ENCODE data around the gene GSTO2. TPM values are rescaled to one million over a fixed set of nuclear protein-coding genes. Genes with fewer than 3 reads are reported as not detected.

The GSTO2 gene
- total RNA-seq, 1 experiment from 2014 or later = 0.13 TPM

GRCh38 chr10:104300002-104300735 is 31.2 kb downstream of the GSTO2 start:
- DNase-seq (ENCODE audit: low read depth in 1 of 2, low spot score in 2 of 2) = peak; percentile 54 to 56
- Histone ChIP-seq H3K9me3 (replicated peaks) (0 out of 2 replicates have a peak, but pooled peaks cover 4% of the 10 kb centered on the region), H3K27me3 (replicated peaks) (no peaks in the 10 kb centered on the region), H3K4me1 (replicated peaks) (peaks cover 26% of the 10 kb centered on the region), H3K4me3 (no peak overlapping the region), H3K36me3 (no peaks in the 10 kb centered on the region), H3K27ac (peak overlapping the region; percentile 69)

- Histone ChIP-seq H3K36me3 (no peaks in the 10 kb centered on the region), H3K4me1 (replicated peaks) (peaks cover 32% of the 10 kb centered on the region), H3K27me3 (replicated peaks) (no peaks in the 10 kb centered on the region), H3K4me3 (no peak overlapping the region), H3K27ac (peak overlapping the region; percentile 69), H3K9me3 (replicated peaks) (0 out of 2 replicates have a peak, but pooled peaks cover 5% of the 10 kb centered on the region)
- peak; percentile 67 to 79 for DNase-seq (ENCODE audit: low read depth in 1 of 2, low spot score in 2 of 2)
Observed at GRCh38 chr10:104300736-104301292, 31.8 kb downstream of the GSTO2 start.

GRCh38 chr10:104301907-104302690 is 33.1 kb downstream of the GSTO2 start:
- peaks cover 33% of the 10 kb centered on the region for H3K4me1 ChIP-seq (replicated peaks)
- H3K9me3 ChIP-seq (replicated peaks) = 0 out of 2 replicates have a peak, but pooled peaks cover 5% of the 10 kb centered on the region
- peak overlapping the region; percentile 29; the same call in 1 of the 2 replicates for H3K27ac ChIP-seq
- no peak overlapping the region for H3K4me3 ChIP-seq
- no peaks in the 10 kb centered on the region for H3K27me3 ChIP-seq (replicated peaks)
- H3K36me3 ChIP-seq = no peaks in the 10 kb centered on the region
- no peak for DNase-seq (ENCODE audit: low read depth in 1 of 2, low spot score in 2 of 2)

- Histone ChIP-seq H3K9me3 (replicated peaks) (0 out of 2 replicates have a peak, but pooled peaks cover 5% of the 10 kb centered on the region), H3K4me1 (replicated peaks) (peaks cover 33% of the 10 kb centered on the region), H3K27ac (no peak overlapping the region), H3K36me3 (peaks cover 6% of the 10 kb centered on the region), H3K4me3 (no peak overlapping the region), H3K27me3 (replicated peaks) (no peaks in the 10 kb centered on the region)
- DNase-seq (ENCODE audit: low read depth in 1 of 2, low spot score in 2 of 2) = no peak
Observed at GRCh38 chr10:104303594-104304355, 34.8 kb downstream of the GSTO2 start.

GRCh38 chr10:104304356-104304745 is 35.4 kb downstream of the GSTO2 start:
- H3K4me1 ChIP-seq (replicated peaks) = peaks cover 29% of the 10 kb centered on the region
- H3K36me3 ChIP-seq = peaks cover 7% of the 10 kb centered on the region
- H3K9me3 ChIP-seq (replicated peaks) = 0 out of 2 replicates have a peak, but pooled peaks cover 5% of the 10 kb centered on the region
- H3K27ac ChIP-seq = no peak overlapping the region
- no peak for DNase-seq (ENCODE audit: low read depth in 1 of 2, low spot score in 2 of 2)
- H3K27me3 ChIP-seq (replicated peaks) = no peaks in the 10 kb centered on the region
- no peak overlapping the region for H3K4me3 ChIP-seq

- DNase-seq (ENCODE audit: low read depth in 1 of 2, low spot score in 2 of 2) = no peak
- Histone ChIP-seq H3K27me3 (replicated peaks) (no peaks in the 10 kb centered on the region), H3K9me3 (replicated peaks) (0 out of 2 replicates have a peak, but pooled peaks cover 5% of the 10 kb centered on the region), H3K36me3 (peaks cover 8% of the 10 kb centered on the region), H3K4me1 (replicated peaks) (peaks cover 25% of the 10 kb centered on the region), H3K4me3 (no peak overlapping the region), H3K27ac (no peak overlapping the region)
Observed at GRCh38 chr10:104304927-104305326, 35.9 kb downstream of the GSTO2 start.

- Histone ChIP-seq H3K27ac (no peak overlapping the region), H3K27me3 (replicated peaks) (no peaks in the 10 kb centered on the region), H3K9me3 (replicated peaks) (0 out of 2 replicates have a peak, but pooled peaks cover 5% of the 10 kb centered on the region), H3K36me3 (peaks cover 28% of the 10 kb centered on the region), H3K4me1 (replicated peaks) (peaks cover 15% of the 10 kb centered on the region), H3K4me3 (no peak overlapping the region)
- DNase-seq (ENCODE audit: low read depth in 1 of 2, low spot score in 2 of 2) = no peak
Observed at GRCh38 chr10:104306897-104307296, 37.9 kb downstream of the GSTO2 start.

GRCh38 chr10:104307576-104308438 is 38.8 kb downstream of the GSTO2 start:
- Histone ChIP-seq H3K27ac (no peak overlapping the region), H3K4me3 (no peak overlapping the region)

GRCh38 chr10:104308439-104308903 is 39.5 kb downstream of the GSTO2 start:
- no peak for DNase-seq (ENCODE audit: low read depth in 1 of 2, low spot score in 2 of 2)
- Histone ChIP-seq H3K9me3 (replicated peaks) (0 out of 2 replicates have a peak, but pooled peaks cover 5% of the 10 kb centered on the region), H3K27ac (no peak overlapping the region), H3K36me3 (peaks cover 42% of the 10 kb centered on the region), H3K4me3 (no peak overlapping the region), H3K4me1 (replicated peaks) (peaks cover 15% of the 10 kb centered on the region), H3K27me3 (replicated peaks) (no peaks in the 10 kb centered on the region)

More at GRCh38 chr10:104307576-104308438, 38.8 kb downstream of the GSTO2 start:
- Histone ChIP-seq H3K36me3 (peaks cover 35% of the 10 kb centered on the region), H3K4me1 (replicated peaks) (peaks cover 15% of the 10 kb centered on the region), H3K9me3 (replicated peaks) (0 out of 2 replicates have a peak, but pooled peaks cover 5% of the 10 kb centered on the region), H3K27me3 (replicated peaks) (no peaks in the 10 kb centered on the region)
- DNase-seq (ENCODE audit: low read depth in 1 of 2, low spot score in 2 of 2) = no peak

- no peaks in the 10 kb centered on the region for H3K27me3 ChIP-seq (replicated peaks)
- no peak overlapping the region for H3K4me3 ChIP-seq
- no peaks in the 10 kb centered on the region for H3K9me3 ChIP-seq (replicated peaks)
- H3K27ac ChIP-seq = no peak overlapping the region
- H3K36me3 ChIP-seq = peaks cover 60% of the 10 kb centered on the region
- no peak for DNase-seq (ENCODE audit: low read depth in 1 of 2, low spot score in 2 of 2)
- peaks cover 15% of the 10 kb centered on the region for H3K4me1 ChIP-seq (replicated peaks)
Observed at GRCh38 chr10:104309980-104310978, 41.3 kb downstream of the GSTO2 start.

- DNase-seq (ENCODE audit: low read depth in 1 of 2, low spot score in 2 of 2) = no peak
- peaks cover 9% of the 10 kb centered on the region; the same call in 1 of the 2 replicates for H3K4me1 ChIP-seq (replicated peaks)
- H3K4me3 ChIP-seq = no peak overlapping the region
- no peaks in the 10 kb centered on the region for H3K27me3 ChIP-seq (replicated peaks)
- H3K9me3 ChIP-seq (replicated peaks) = no peaks in the 10 kb centered on the region
- H3K27ac ChIP-seq = no peak overlapping the region
- peaks cover 67% of the 10 kb centered on the region for H3K36me3 ChIP-seq
Observed at GRCh38 chr10:104311184-104311720, 42.3 kb downstream of the GSTO2 start.

All from SJSA1 (cell line).